MCF 10A (cell line): ENCODE measurements around the gene USP48. TPM values are rescaled to one million over a fixed set of nuclear protein-coding genes. Genes with fewer than 3 reads are reported as not detected.

Experiments
- BruUV-seq: library from RNA; stranded (reverse); fragments of 400-500 nt; replicated peaks from 2 replicates; lab custom pipeline; 2021; lab: Mats Ljungman, UMichigan
- CTCF ChIA-PET: fragments of 300-600 bp; sonication (Branson Sonifier 250); formaldehyde crosslinking; extraction: SDS; loops from one replicate; lab custom pipeline; 2021; ENCODE audit warnings: antibody characterized with exemption, inconsistent platforms; lab: Yijun Ruan, JAX
- POLR2A ChIA-PET: fragments of 300-600, 350-650 bp; sonication (Branson Sonifier 250); formaldehyde crosslinking; extraction: SDS; loops from one replicate; lab custom pipeline; 2020; ENCODE audit warnings: antibody characterized with exemption, inconsistent platforms; lab: Yijun Ruan, JAX
- DNase-seq: peaks from one replicate; pipeline ENCODE4 v3.0.0-alpha.2; 2018; ENCODE audit not compliant: unreplicated experiment
- H3K27ac Mint-ChIP-seq: one replicate; pipeline ENCODE4 v1.8.0; 2022; ENCODE audit warnings: mild to moderate bottlenecking, low read depth, mixed read lengths; ENCODE audit not compliant: unreplicated experiment
- H3K27me3 Mint-ChIP-seq: one replicate; pipeline ENCODE4 v1.8.0; 2022; ENCODE audit warnings: mixed read lengths; ENCODE audit not compliant: insufficient read depth, unreplicated experiment
- H3K36me3 Mint-ChIP-seq: one replicate; pipeline ENCODE4 v1.8.0; 2022; ENCODE audit warnings: mild to moderate bottlenecking, moderate library complexity, mixed read lengths; ENCODE audit not compliant: insufficient read depth, unreplicated experiment
- H3K4me1 Mint-ChIP-seq: one replicate; pipeline ENCODE4 v1.8.0; 2022; ENCODE audit warnings: mixed read lengths; ENCODE audit not compliant: insufficient read depth, unreplicated experiment
- H3K4me3 Mint-ChIP-seq: one replicate; pipeline ENCODE4 v1.8.0; 2022; ENCODE audit warnings: mild to moderate bottlenecking, moderate library complexity, mixed read lengths; ENCODE audit not compliant: unreplicated experiment
- H3K9me3 Mint-ChIP-seq: one replicate; pipeline ENCODE4 v1.8.0; 2022; ENCODE audit warnings: mixed read lengths; ENCODE audit not compliant: unreplicated experiment
- intact Hi-C: fragments of 100-400 bp; cut with micrococcal nuclease; formaldehyde crosslinking; loops from 2 replicates; pipeline ENCODE4 v1.14.1; 2022
- total RNA-seq: library from RNA; stranded (reverse); gene quantifications from 2 replicates; pipeline ENCODE4 v1.2.3, GENCODE V29; 2022
- TF ChIP-seq, protein P1 (sequence below): fragments of 200-600 bp; IDR thresholded peaks from one replicate; pipeline ENCODE4 v1.8.0; 2022; ENCODE audit warnings: antibody characterized with exemption, mild to moderate bottlenecking; ENCODE audit not compliant: unreplicated experiment

The USP48 gene
- total RNA-seq, 1 experiment from 2014 or later: 64.8 TPM

DNA sequence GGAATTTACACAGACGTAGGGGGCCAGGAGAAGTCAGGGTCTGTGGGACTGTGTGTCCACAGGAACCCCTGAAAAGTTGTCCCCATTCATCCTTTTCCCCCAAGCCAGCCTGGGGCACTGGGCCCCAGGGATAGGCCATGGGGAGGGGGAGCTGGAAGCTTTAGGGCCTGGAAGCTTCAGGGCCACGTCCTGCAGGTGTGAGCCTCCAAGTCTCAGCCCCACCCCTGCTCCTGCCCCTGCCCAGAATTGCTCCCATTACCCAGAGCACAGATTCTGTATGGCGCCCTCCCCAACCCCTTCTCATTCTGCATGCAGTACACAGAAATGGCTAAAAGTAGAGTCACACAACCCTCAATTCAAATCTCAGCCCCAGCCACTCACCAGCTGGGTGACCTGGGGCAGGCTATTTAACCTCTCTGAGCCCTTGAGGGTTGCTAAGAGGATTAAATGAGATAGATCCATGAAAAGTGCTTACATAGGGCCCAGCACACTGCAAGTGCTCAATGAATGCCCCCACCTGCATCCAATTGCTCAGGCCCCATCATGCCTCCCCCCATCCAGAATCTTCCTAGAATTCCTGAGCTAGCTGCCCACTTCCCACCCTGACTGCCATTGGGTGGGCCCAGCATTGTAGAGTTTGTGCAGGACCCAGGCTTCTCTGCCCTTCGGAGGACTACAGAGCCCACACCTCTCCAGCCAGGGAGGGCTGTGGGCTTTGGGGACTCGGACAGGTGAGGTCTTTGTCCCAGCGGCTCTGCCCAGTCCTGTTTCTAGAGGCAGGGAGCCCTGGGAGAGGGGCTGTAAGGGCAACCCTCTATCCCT, 120.3 kb downstream of the USP48 start:
- no TSS peak for BruUV-seq
- POLR2A ChIA-PET: no interaction called here
- CTCF ChIA-PET: interaction anchor here (0.6 to 1.1 kb wide), 2 partner anchors 292 to 461 kb away, joined by 3 read pairs; no protein-coding TSS in a partner anchor
- Mint-ChIP-seq H3K27ac (no peak overlapping the region), H3K9me3 (no peaks in the 10 kb centered on the region), H3K4me1 (no peaks in the 10 kb centered on the region), H3K36me3 (peaks cover 6% of the 10 kb centered on the region), H3K27me3 (peaks cover 29% of the 10 kb centered on the region), H3K4me3 (no peak overlapping the region)
- DNase-seq: no peak
- TF ChIP-seq, protein P1, sequence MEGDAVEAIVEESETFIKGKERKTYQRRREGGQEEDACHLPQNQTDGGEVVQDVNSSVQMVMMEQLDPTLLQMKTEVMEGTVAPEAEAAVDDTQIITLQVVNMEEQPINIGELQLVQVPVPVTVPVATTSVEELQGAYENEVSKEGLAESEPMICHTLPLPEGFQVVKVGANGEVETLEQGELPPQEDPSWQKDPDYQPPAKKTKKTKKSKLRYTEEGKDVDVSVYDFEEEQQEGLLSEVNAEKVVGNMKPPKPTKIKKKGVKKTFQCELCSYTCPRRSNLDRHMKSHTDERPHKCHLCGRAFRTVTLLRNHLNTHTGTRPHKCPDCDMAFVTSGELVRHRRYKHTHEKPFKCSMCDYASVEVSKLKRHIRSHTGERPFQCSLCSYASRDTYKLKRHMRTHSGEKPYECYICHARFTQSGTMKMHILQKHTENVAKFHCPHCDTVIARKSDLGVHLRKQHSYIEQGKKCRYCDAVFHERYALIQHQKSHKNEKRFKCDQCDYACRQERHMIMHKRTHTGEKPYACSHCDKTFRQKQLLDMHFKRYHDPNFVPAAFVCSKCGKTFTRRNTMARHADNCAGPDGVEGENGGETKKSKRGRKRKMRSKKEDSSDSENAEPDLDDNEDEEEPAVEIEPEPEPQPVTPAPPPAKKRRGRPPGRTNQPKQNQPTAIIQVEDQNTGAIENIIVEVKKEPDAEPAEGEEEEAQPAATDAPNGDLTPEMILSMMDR: no peak
- intact Hi-C loops: no loop called here

DNA sequence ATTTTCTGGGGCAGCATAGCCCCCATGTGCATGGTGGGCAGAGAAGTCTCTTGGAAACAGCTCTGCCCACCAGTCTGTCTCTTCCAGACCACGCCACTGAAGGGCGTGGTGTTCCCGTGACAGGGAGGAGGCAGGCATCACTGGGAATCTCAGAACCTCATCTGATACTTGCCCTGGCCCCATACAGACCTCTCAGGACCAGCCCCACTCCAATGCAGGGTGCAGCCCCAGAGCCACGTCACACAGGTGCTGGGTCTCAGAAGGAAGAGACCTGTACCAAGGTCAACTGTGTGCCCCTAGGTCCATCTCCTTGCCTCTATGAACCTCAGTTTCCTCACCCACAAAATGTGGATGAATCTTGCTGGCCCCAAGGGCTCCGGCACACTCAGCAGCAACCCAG, 121.1 kb downstream of the USP48 start:
- POLR2A ChIA-PET: no interaction called here
- H3K27me3 Mint-ChIP-seq: peaks cover 29% of the 10 kb centered on the region
- H3K4me3 Mint-ChIP-seq: no peak overlapping the region
- no peak for DNase-seq
- H3K36me3 Mint-ChIP-seq: peaks cover 6% of the 10 kb centered on the region
- no peaks in the 10 kb centered on the region for H3K4me1 Mint-ChIP-seq
- intact Hi-C loops: no loop called here
- TF ChIP-seq, protein P1: no peak
- CTCF ChIA-PET: interaction anchor here (0.5 kb wide), 1 partner anchor 39 kb away, joined by 3 read pairs; no protein-coding TSS in a partner anchor
- no peaks in the 10 kb centered on the region for H3K9me3 Mint-ChIP-seq
- no peak overlapping the region for H3K27ac Mint-ChIP-seq
- BruUV-seq: no TSS peak

DNA sequence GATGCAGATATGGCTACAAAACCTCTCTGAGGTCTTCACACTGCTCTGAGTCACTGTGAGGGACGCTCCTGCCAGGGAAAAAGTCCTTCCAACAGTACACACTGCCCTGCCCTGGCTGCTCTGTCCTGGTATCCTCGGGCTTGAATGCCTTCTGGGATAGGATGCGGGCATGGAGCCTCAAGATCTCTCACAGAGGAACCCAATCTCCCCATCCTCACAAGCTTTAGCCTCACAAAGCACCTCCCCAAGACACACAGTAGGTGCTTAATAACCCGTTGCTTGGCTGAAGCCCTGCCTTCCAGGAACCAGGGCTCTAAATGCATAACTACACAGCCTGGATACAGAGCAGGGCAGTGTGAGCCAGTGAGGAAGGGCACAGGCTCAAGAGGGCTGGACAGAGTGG, 123.0 kb downstream of the USP48 start:
- no peak for DNase-seq
- Mint-ChIP-seq H3K27ac (no peak overlapping the region), H3K4me3 (peak overlapping the region; percentile 35), H3K9me3 (no peaks in the 10 kb centered on the region), H3K27me3 (peaks cover 29% of the 10 kb centered on the region), H3K4me1 (no peaks in the 10 kb centered on the region), H3K36me3 (no peaks in the 10 kb centered on the region)
- CTCF ChIA-PET: interaction anchor here (0.6 to 4.7 kb wide), 11 partner anchors 10 to 1851 kb away, joined by 3 to 33 read pairs (median 3); no protein-coding TSS in a partner anchor
- TF ChIP-seq, protein P1: no peak
- intact Hi-C loops: loop anchor here (5.0 to 10.0 kb wide), 3 partner anchors 145 to 757 kb away; no protein-coding TSS in a partner anchor
- no TSS peak for BruUV-seq
- POLR2A ChIA-PET: interaction anchor here (0.9 to 1.1 kb wide), 2 partner anchors 21 to 28 kb away, joined by 3 to 4 read pairs; no protein-coding TSS in a partner anchor
